A673 (cell line): ENCODE results near the gene HPS3.

Experiments used
- EZH2 ChIP-seq: fragments of 200-600 bp; sonication (generic); IDR thresholded peaks from 2 replicates; pipeline ENCODE4 v1.6.1; 2017; ENCODE audit warnings: borderline replicate concordance, low read depth, mild to moderate bottlenecking, mixed read lengths, antibody characterized with exemption, low read length; ENCODE audit not compliant: poor library complexity, severe bottlenecking
- TF ChIP-seq, protein P1 (sequence below): fragments of 300-800, 200-600 bp; sonication (generic); conservative IDR thresholded peaks from 2 replicates; pipeline ENCODE4 v1.5.1; 2017; ENCODE audit warnings: low read depth, mild to moderate bottlenecking, antibody characterized with exemption, low read length, moderate library complexity, mixed read lengths

- TF ChIP-seq, protein P1, sequence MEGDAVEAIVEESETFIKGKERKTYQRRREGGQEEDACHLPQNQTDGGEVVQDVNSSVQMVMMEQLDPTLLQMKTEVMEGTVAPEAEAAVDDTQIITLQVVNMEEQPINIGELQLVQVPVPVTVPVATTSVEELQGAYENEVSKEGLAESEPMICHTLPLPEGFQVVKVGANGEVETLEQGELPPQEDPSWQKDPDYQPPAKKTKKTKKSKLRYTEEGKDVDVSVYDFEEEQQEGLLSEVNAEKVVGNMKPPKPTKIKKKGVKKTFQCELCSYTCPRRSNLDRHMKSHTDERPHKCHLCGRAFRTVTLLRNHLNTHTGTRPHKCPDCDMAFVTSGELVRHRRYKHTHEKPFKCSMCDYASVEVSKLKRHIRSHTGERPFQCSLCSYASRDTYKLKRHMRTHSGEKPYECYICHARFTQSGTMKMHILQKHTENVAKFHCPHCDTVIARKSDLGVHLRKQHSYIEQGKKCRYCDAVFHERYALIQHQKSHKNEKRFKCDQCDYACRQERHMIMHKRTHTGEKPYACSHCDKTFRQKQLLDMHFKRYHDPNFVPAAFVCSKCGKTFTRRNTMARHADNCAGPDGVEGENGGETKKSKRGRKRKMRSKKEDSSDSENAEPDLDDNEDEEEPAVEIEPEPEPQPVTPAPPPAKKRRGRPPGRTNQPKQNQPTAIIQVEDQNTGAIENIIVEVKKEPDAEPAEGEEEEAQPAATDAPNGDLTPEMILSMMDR = no peak
- no peak for TF ChIP-seq EZH2
Measured at GRCh38 chr3:149080011-149080698, 49.3 kb upstream of the HPS3 start.
